ENCODE results near the gene TES.

DNA sequence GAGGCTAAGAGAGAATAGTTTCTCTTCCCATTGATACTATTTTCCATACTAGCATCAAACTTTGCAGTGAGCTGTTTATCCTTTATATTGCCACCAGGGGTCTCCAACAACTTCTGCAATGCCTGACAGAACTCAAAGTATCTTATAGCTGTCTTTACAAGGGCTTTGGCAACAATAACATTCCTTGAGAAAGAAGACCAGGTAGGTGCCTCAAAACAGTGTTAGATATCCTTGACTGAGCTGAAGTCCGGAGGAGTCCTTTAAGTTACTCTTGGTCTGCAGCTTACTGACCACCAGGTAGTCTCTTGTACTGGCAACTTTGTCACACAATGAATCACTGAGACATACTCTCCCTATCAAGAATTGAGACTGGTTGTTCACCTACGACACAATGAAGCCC is 30.0 kb upstream of the TES start:
- TF ChIP-seq, protein P1, sequence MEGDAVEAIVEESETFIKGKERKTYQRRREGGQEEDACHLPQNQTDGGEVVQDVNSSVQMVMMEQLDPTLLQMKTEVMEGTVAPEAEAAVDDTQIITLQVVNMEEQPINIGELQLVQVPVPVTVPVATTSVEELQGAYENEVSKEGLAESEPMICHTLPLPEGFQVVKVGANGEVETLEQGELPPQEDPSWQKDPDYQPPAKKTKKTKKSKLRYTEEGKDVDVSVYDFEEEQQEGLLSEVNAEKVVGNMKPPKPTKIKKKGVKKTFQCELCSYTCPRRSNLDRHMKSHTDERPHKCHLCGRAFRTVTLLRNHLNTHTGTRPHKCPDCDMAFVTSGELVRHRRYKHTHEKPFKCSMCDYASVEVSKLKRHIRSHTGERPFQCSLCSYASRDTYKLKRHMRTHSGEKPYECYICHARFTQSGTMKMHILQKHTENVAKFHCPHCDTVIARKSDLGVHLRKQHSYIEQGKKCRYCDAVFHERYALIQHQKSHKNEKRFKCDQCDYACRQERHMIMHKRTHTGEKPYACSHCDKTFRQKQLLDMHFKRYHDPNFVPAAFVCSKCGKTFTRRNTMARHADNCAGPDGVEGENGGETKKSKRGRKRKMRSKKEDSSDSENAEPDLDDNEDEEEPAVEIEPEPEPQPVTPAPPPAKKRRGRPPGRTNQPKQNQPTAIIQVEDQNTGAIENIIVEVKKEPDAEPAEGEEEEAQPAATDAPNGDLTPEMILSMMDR (IDR thresholded peaks at IDR 0.05): peak; percentile 40 to 81 (median 72)
- TF ChIP-seq POLR2A (IDR thresholded peaks at IDR 0.05): no peak

All from body of pancreas (tissue), 4 donors.